Activated CD8-positive, alpha-beta memory T cell treated with anti-CD3 and anti-CD28 coated beads for 1 hour (primary cell): Measurements from ENCODE around the gene LMNA.
"Not testable (repeated sequence)": the region's sequence is repeated elsewhere in the genome, so short reads cannot be mapped to it uniquely, and the experiment has no call there.

Source experiments
- DNase-seq, 2 donors: peaks; one replicate each; pipeline ENCODE4 v3.0.0-alpha.2; 2020; ENCODE audit warnings: low read depth in 1 of 2; ENCODE audit errors: extremely low read depth in 1 of 2

The LMNA gene

GRCh38 chr1:156160000-156160742 lies 45.7 kb downstream of the LMNA start:
- DNase-seq = no peak

GRCh38 chr1:156160743-156161171 lies 46.2 kb downstream of the LMNA start:
- DNase-seq = peak in 1 of 2 donors; percentile 39

GRCh38 chr1:156162430-156163037 lies 48.0 kb downstream of the LMNA start:
- DNase-seq = no peak

- DNase-seq = no peak
Observed at GRCh38 chr1:156163712-156164111, 49.2 kb downstream of the LMNA start.

- DNase-seq = no peak
Observed at GRCh38 chr1:156164125-156164831, 49.8 kb downstream of the LMNA start.

GRCh38 chr1:156165083-156165482 lies 50.6 kb downstream of the LMNA start:
- DNase-seq = no peak

GRCh38 chr1:156167536-156167935 lies 53.0 kb downstream of the LMNA start:
- no peak for DNase-seq

- no peak for DNase-seq
Observed at GRCh38 chr1:156172696-156173470, 58.4 kb downstream of the LMNA start.

GRCh38 chr1:156176610-156177210 lies 62.2 kb downstream of the LMNA start:
- DNase-seq = no peak

- DNase-seq = no peak
Observed at GRCh38 chr1:156177919-156178654, 63.6 kb downstream of the LMNA start.

- no peak for DNase-seq
Observed at GRCh38 chr1:156180471-156180870, 66.0 kb downstream of the LMNA start.

- DNase-seq = not testable (repeated sequence)
Observed at GRCh38 chr1:156181391-156181924, 66.9 kb downstream of the LMNA start.

- DNase-seq = not testable (repeated sequence)
Observed at GRCh38 chr1:156182010-156182779, 67.7 kb downstream of the LMNA start.

GRCh38 chr1:156186347-156187177 lies 72.1 kb downstream of the LMNA start:
- DNase-seq = not testable (repeated sequence)
